Suprapubic skin (tissue), 3 donors: ENCODE measurements around the gene ICE1.

Experiments used
- EP300 ChIP-seq: sonication (generic); formaldehyde crosslinking; IDR thresholded peaks from one replicate; pipeline ENCODE4 v1.6.1; 2017; ENCODE audit warnings: antibody characterized with exemption
- TF ChIP-seq, protein P1 (sequence below), 2 donors: fragments of 200-600 bp in 1 of 2; fragments of 450-650 bp in 1 of 2; sonication (generic) in 1 of 2; IDR thresholded peaks; one replicate each; pipeline ENCODE4 v1.5.1; 2016 to 2019; ENCODE audit warnings: antibody characterized with exemption in 2 of 2, mild to moderate bottlenecking in 1 of 2, moderate library complexity in 1 of 2

DNA sequence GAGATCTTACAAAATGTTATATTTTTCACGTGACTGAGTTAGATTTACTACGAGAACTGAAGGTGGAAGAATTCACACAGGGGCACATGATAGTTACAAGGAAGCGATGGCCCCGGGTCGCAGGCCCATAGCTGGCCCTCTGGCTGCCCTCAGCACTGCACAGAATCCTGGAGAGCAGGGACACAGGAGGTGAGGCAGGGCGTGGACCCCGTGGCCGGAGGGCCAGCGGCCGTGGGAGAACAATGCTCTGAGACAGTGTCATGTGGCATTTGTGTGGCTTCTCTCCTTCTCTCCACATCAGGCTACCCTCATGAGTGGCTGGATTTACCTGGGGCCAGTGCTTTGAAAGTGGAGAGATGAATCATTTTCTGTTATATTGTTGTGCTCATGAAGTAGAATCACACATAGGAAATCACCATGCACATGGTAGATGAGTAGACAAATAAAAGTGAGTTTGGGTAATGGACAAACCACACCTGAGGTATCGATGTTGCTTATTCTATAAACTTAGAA, 89.5 kb downstream of the ICE1 start:
- TF ChIP-seq, protein P1, sequence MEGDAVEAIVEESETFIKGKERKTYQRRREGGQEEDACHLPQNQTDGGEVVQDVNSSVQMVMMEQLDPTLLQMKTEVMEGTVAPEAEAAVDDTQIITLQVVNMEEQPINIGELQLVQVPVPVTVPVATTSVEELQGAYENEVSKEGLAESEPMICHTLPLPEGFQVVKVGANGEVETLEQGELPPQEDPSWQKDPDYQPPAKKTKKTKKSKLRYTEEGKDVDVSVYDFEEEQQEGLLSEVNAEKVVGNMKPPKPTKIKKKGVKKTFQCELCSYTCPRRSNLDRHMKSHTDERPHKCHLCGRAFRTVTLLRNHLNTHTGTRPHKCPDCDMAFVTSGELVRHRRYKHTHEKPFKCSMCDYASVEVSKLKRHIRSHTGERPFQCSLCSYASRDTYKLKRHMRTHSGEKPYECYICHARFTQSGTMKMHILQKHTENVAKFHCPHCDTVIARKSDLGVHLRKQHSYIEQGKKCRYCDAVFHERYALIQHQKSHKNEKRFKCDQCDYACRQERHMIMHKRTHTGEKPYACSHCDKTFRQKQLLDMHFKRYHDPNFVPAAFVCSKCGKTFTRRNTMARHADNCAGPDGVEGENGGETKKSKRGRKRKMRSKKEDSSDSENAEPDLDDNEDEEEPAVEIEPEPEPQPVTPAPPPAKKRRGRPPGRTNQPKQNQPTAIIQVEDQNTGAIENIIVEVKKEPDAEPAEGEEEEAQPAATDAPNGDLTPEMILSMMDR (IDR thresholded peaks at IDR 0.05), result no peak
- TF ChIP-seq EP300, result no peak
